DOHH2 (cell line): ENCODE results near the gene RAB15.

Source experiments
- H3F3A ChIP-seq: fragments of 200-600 bp; sonication (generic), shearing (Covaris generic); 2 replicates; pipeline ENCODE4 v1.6.0; 2016; ENCODE audit warnings: antibody characterized with exemption, mild to moderate bottlenecking; ENCODE audit not compliant: control insufficient read depth, insufficient read depth
- H3K27ac ChIP-seq: fragments of 200-600 bp; sonication (generic); 2 replicates; pipeline ENCODE4 v1.5.1; 2014; ENCODE audit warnings: low read depth, mild to moderate bottlenecking, low read length, moderate library complexity
- H3K27me3 ChIP-seq: fragments of 200-600 bp; sonication (generic); 2 replicates; pipeline ENCODE4 v1.6.1; 2014; ENCODE audit warnings: mild to moderate bottlenecking, low read length, mixed read lengths; ENCODE audit not compliant: control insufficient read depth
- H3K36me3 ChIP-seq: fragments of 200-600 bp; sonication (generic); 2 replicates; pipeline ENCODE4 v1.6.1; 2014; ENCODE audit warnings: mild to moderate bottlenecking, low read length, moderate library complexity, mixed read lengths; ENCODE audit not compliant: control insufficient read depth
- H3K4me1 ChIP-seq: fragments of 200-600 bp; sonication (generic); 2 replicates; pipeline ENCODE4 v1.6.1; 2014; ENCODE audit warnings: mild to moderate bottlenecking, low read length, mixed read lengths; ENCODE audit not compliant: control insufficient read depth
- H3K4me2 ChIP-seq: fragments of 200-600 bp; sonication (generic); 2 replicates; pipeline ENCODE4 v1.6.0; 2014; ENCODE audit warnings: mild to moderate bottlenecking, low read length, moderate library complexity
- H3K4me3 ChIP-seq: fragments of 200-600 bp; sonication (generic); 2 replicates; pipeline ENCODE4 v1.5.1; 2014; ENCODE audit warnings: mild to moderate bottlenecking, low read length, mixed read lengths
- H3K79me2 ChIP-seq: fragments of 200-600 bp; sonication (generic); 2 replicates; pipeline ENCODE4 v1.6.1; 2014; ENCODE audit warnings: mild to moderate bottlenecking, low read length, mixed read lengths; ENCODE audit not compliant: control insufficient read depth
- H3K9me2 ChIP-seq: fragments of 200-600 bp; sonication (generic); replicated peaks from 2 replicates; pipeline ENCODE4 v1.6.1; 2014; ENCODE audit warnings: mild to moderate bottlenecking, low read length, mixed read lengths; ENCODE audit not compliant: control insufficient read depth
- H3K9me3 ChIP-seq: fragments of 200-600 bp; sonication (generic); 2 replicates; pipeline ENCODE4 v1.6.1; 2014; ENCODE audit warnings: antibody characterized with exemption, low read length, mixed read lengths; ENCODE audit not compliant: control insufficient read depth, insufficient read depth
- H4K20me1 ChIP-seq: fragments of 200-600 bp; sonication (generic); 2 replicates; pipeline ENCODE4 v1.6.0; 2014; ENCODE audit warnings: low read depth, mild to moderate bottlenecking, antibody characterized with exemption, low read length, moderate library complexity; ENCODE audit not compliant: control insufficient read depth, insufficient read depth
- EZH2phosphoT487 ChIP-seq: fragments of 200-600 bp; sonication (generic); IDR thresholded peaks from 2 replicates; pipeline ENCODE4 v1.6.1; 2017; ENCODE audit warnings: borderline replicate concordance, mild to moderate bottlenecking, antibody characterized with exemption, low read length, moderate library complexity, mixed read lengths
- TF ChIP-seq, protein P1 (sequence below): fragments of 200-600 bp; sonication (generic); IDR thresholded peaks from one replicate; pipeline ENCODE4 v1.5.1; 2014; ENCODE audit warnings: antibody characterized with exemption, mild to moderate bottlenecking, low read depth, low read length; ENCODE audit not compliant: poor library complexity, severe bottlenecking

RAB15 gene

DNA sequence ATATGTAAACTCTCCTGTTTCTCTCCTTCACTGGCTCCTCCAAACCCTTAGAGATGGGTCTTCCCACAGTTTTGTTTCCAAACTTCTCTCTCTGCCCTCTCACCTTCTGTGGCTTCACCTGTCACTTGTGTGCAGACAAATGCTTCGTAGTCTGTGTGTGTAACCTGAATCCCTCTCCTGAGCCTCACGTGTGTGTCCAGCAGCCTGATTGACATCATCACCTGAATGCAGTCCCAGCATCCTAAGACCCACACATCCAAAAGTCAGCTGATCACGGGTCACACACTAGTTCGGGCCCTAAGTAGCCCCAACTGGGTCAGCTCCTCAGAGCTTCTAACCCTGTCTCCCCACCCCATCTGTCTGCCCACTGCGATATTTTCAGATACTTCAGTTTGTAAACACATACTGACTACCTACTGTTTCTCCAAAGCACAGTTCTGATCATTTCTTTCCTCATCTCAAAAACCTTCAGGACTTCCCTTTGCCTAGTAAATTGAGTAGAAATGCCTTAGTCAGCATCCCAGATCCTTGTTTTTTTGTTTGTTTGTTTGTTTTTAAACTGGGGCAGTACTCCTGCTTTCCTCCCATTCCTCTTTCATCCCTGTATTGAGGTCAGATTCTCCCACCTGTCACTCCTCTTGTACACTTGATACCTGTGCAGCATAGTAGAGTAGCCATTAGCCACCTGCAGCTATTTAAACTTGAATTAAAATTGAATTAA is 38.2 kb upstream of the RAB15 start:
- no peaks in the 10 kb centered on the region for H3K4me1 ChIP-seq
- no peaks in the 10 kb centered on the region for H3K79me2 ChIP-seq
- no peaks in the 10 kb centered on the region for H3K27me3 ChIP-seq
- no peaks in the 10 kb centered on the region for H3K36me3 ChIP-seq
- no peak for TF ChIP-seq EZH2phosphoT487
- TF ChIP-seq, protein P1, sequence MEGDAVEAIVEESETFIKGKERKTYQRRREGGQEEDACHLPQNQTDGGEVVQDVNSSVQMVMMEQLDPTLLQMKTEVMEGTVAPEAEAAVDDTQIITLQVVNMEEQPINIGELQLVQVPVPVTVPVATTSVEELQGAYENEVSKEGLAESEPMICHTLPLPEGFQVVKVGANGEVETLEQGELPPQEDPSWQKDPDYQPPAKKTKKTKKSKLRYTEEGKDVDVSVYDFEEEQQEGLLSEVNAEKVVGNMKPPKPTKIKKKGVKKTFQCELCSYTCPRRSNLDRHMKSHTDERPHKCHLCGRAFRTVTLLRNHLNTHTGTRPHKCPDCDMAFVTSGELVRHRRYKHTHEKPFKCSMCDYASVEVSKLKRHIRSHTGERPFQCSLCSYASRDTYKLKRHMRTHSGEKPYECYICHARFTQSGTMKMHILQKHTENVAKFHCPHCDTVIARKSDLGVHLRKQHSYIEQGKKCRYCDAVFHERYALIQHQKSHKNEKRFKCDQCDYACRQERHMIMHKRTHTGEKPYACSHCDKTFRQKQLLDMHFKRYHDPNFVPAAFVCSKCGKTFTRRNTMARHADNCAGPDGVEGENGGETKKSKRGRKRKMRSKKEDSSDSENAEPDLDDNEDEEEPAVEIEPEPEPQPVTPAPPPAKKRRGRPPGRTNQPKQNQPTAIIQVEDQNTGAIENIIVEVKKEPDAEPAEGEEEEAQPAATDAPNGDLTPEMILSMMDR = no peak
- no peaks in the 10 kb centered on the region for H3K9me2 ChIP-seq
- H3K9me3 ChIP-seq = no peaks in the 10 kb centered on the region
- no peak overlapping the region for H3K4me2 ChIP-seq
- H3K4me3 ChIP-seq = no peak overlapping the region
- H4K20me1 ChIP-seq = no peaks in the 10 kb centered on the region
- no peak overlapping the region for H3K27ac ChIP-seq
- no peaks in the 10 kb centered on the region for H3F3A ChIP-seq

DNA sequence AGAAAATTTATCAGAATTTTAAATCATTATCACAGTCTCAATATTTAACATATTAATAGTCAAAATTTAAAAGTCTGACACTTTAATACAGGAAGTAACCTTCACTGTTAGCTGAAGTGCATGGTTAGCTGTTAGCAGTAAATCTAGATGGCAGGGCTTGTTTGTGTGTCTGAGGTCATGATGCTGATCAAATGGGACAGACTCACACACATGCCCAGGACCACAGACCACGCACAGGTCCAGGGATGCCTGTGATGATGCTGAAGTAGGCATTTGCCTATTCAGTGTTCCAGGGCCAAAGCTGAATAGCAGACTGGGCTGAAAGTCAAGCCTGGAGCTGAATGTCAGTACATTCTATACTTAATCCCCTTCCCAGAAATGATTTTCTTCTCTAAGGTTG is 35.1 kb upstream of the RAB15 start:
- Histone ChIP-seq H3K79me2 (no peaks in the 10 kb centered on the region), H3K27ac (no peak overlapping the region), H3K36me3 (no peaks in the 10 kb centered on the region)

GRCh38 chr14:65006261-65006721 is 34.2 kb upstream of the RAB15 start:
- Histone ChIP-seq H3K36me3 (no peaks in the 10 kb centered on the region), H3K9me3 (no peaks in the 10 kb centered on the region), H4K20me1 (no peaks in the 10 kb centered on the region), H3K79me2 (no peaks in the 10 kb centered on the region), H3K27me3 (no peaks in the 10 kb centered on the region), H3K4me3 (no peak overlapping the region), H3K9me2 (no peaks in the 10 kb centered on the region), H3F3A (no peaks in the 10 kb centered on the region), H3K4me1 (no peaks in the 10 kb centered on the region), H3K27ac (no peak overlapping the region), H3K4me2 (no peak overlapping the region)
- TF ChIP-seq, protein P1 = no peak
- TF ChIP-seq EZH2phosphoT487 = no peak

More for the DNA sequence above, 35.1 kb upstream of the RAB15 start:
- no peak overlapping the region for H3K4me3 ChIP-seq
- no peaks in the 10 kb centered on the region for H3K4me1 ChIP-seq
- no peaks in the 10 kb centered on the region for H3K9me2 ChIP-seq
- H4K20me1 ChIP-seq = no peaks in the 10 kb centered on the region
- no peaks in the 10 kb centered on the region for H3K27me3 ChIP-seq
- no peaks in the 10 kb centered on the region for H3K9me3 ChIP-seq
- no peaks in the 10 kb centered on the region for H3F3A ChIP-seq
- no peak overlapping the region for H3K4me2 ChIP-seq
- TF ChIP-seq EZH2phosphoT487 = no peak
- TF ChIP-seq, protein P1 = no peak
